Heart left ventricle (tissue), 16 donors: Measurements from ENCODE around the gene NPBWR2. TPM values are rescaled to one million over a fixed set of nuclear protein-coding genes. Genes with fewer than 3 reads are reported as not detected.

Source experiments
- ATAC-seq, 4 donors: fragments of 200-7000 bp; cut with Tn5 transposase; one replicate each; pipeline ENCODE4 v1.9.1; 2020 to 2022; ENCODE audit warnings: moderate library complexity in 4 of 4, mild to moderate bottlenecking in 3 of 4, moderate number of reproducible peaks in 1 of 4
- DNase-seq, 5 donors: peaks; one replicate each; pipeline ENCODE4 v3.0.0-alpha.2; 2020
- H3K27ac ChIP-seq, 12 donors: fragments of 200-600 bp; sonication (generic) in 4 of 12; one replicate each; pipeline versions ENCODE4 v1.5.0 to v1.8.0; 2016 to 2022; ENCODE audit warnings: mild to moderate bottlenecking in 2 of 12
- H3K27me3 ChIP-seq, 9 donors: fragments of 200-600 bp; sonication (generic) in 2 of 9; one replicate each; pipeline versions ENCODE4 v1.5.1 to v1.8.0; 2016 to 2022; ENCODE audit warnings: mild to moderate bottlenecking in 3 of 9
- H3K36me3 ChIP-seq, 9 donors: fragments of 200-600 bp; sonication (generic) in 2 of 9; one replicate each; pipeline versions ENCODE4 v1.5.0 to v1.8.0; 2018 to 2022; ENCODE audit warnings: mild to moderate bottlenecking in 2 of 9
- H3K4me1 ChIP-seq, 12 donors: fragments of 200-600 bp; sonication (generic) in 4 of 12; one replicate each; pipeline versions ENCODE4 v1.5.0 to v1.8.0; 2016 to 2022; ENCODE audit warnings: mild to moderate bottlenecking in 3 of 12
- H3K4me3 ChIP-seq, 12 donors: fragments of 200-600 bp; sonication (generic) in 4 of 12; one replicate each; pipeline versions ENCODE4 v1.5.0 to v1.8.0; 2017 to 2022; ENCODE audit warnings: mild to moderate bottlenecking in 9 of 12, moderate library complexity in 4 of 12
- H3K9me3 ChIP-seq, 12 donors: fragments of 200-600 bp; sonication (generic) in 4 of 12; one replicate each; pipeline versions ENCODE4 v1.5.0 to v1.8.0; 2016 to 2022; ENCODE audit warnings: mild to moderate bottlenecking in 1 of 12
- POLR2A ChIP-seq, 2 donors: fragments of 450-650 bp; IDR thresholded peaks; one replicate each; pipeline ENCODE4 v1.6.1; 2017; ENCODE audit warnings: antibody characterized with exemption in 2 of 2, mild to moderate bottlenecking in 2 of 2, moderate library complexity in 2 of 2
- WGBS, 4 donors: extraction: QIAGEN DNeasy Blood & Tissue Kit in 2 of 4; methylation state at CpG; one replicate each; pipeline versions ENCODE4 v1.1.5 to v1.1.7; 2013 to 2018; 5-methylcytosine and 5-hydroxymethylcytosine counted together
- intact Hi-C, 10 donors: fragments of 100-400 bp; cut with DNase I; formaldehyde crosslinking; loops; one replicate each; pipeline versions ENCODE4 v1.11.1 to v1.14.2; 2022
- long read RNA-seq, 3 donors: library from polyadenylated mRNA; unstranded; transcript quantifications; one replicate each; pipeline ENCODE4 v2.0.0, GENCODE V29; 2020 to 2021
- polyA plus RNA-seq, 2 donors: library from polyadenylated mRNA; stranded (reverse); fragments of 200-250 nt; gene quantifications; one replicate each; pipeline ENCODE4 v1.2.3, GENCODE V29; 2013
- total RNA-seq, 9 donors: library from RNA; depleted of rRNA in 2 of 9; stranded (reverse); fragments of >200 nt in 2 of 9; fragmentation: NEBNext Ultra II Directional in 3 of 9; extraction: Animal tissue kit (Norgen Biotek cat#: 25700) in 3 of 9; gene quantifications; one replicate each; pipeline versions ENCODE4 v1.1.0 to v1.2.4, GENCODE V29; 2016 to 2023
- TF ChIP-seq, protein P1 (sequence below), 12 donors: fragments of 200-600 bp; sonication (generic) in 4 of 12; IDR thresholded peaks; one replicate each; pipeline versions ENCODE4 v1.5.0 to v1.8.0; 2018 to 2022; ENCODE audit warnings: antibody characterized with exemption in 12 of 12, mild to moderate bottlenecking in 5 of 12
- donor health status: ischemic (EF 13 %, LVEDD 7.1; RV severe dilation, severe dysfunction).
- donor health status: healthy with polysubstance abuse.
- donor health status: DM: no; HTN: yes; CAD: no.
- donor health status: DM: no; HTN: no; CAD: no.
- donor health status: ischemic (EF 25% LVEDD 6.9; RV normal size, moderate dysfunction).
- donor health status: ischemic (EF 25% LVEDD 5.7; RV mildly dilated, moderate dysfunction).
- donor health status: healthy.
- donor health status: DM: yes; HTN: yes; CAD: no.
- donor health status: ischemic (EF 35%, LVEDD 5.7; RV mildly dilated, moderate dysfunction).
- donor health status: nonischemic (EF 11% LVEDD 7.7; RV severe dilation, severe dysfunction).
- donor health status: DM: yes; HTN: yes; CAD: no.
- donor health status: PGD.
- donor health status: ischemic (EF 29% LVEDD 5.4; RV normal size, mild dysfunction).
- donor health status: nonischemic (EF 23%, LVEDD 6.1; RV moderate dilation, normal function).

Gene NPBWR2, protein sequence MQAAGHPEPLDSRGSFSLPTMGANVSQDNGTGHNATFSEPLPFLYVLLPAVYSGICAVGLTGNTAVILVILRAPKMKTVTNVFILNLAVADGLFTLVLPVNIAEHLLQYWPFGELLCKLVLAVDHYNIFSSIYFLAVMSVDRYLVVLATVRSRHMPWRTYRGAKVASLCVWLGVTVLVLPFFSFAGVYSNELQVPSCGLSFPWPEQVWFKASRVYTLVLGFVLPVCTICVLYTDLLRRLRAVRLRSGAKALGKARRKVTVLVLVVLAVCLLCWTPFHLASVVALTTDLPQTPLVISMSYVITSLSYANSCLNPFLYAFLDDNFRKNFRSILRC
- total RNA-seq, result not detected
- not detected for polyA plus RNA-seq
- long read RNA-seq, donor 1, result 0 reads
- long read RNA-seq, donor 2, result 0 reads
- long read RNA-seq, donor 3, result 0 reads

DNA sequence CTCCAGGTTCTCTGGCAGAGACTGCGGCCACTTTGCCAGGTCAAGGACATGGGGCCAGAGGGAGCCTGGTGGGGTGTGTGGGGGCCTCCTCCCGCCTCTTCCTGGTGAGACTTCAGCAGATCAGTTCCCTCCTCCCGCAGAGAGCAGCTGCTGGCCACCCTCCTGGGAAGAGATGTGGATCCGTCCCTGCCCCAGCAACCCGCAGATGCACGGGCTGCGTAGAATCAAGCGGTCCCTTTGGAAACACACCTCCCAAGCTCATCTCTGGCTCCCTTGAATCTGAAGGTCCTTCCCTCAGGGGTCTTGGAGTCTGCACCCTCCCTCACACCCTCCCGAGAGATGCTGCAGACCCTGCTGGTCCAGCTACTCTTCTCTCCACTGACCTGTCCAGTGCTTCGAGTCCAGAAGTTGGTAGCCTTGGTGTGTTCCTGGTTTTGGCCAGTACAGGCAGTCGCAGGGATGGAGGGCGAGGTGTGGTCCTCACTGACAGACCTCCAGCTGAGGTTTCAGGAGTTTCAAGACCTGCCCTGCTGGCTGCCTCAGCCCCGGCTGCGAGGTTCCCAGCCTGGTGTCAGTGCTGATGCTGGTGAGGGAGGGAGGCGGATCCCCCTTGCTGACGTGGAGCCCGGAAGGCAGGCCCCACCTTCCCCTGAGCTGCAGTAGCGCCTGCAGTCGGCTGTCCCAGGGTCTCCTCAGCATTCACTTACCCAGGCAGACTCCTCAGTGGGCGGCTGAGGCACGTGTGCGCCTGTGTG lies at the start of gene NPBWR2:
NPBWR2 (minus strand) TSS at position 585 of the 755 bp plus-strand sequence. CDS start 734 bp downstream, outside the sequence.
- 49 to 61% (median 55%) methylated on average over 12 to 22 of the region's 22 CpGs for WGBS, 4 donors
- H3K4me3 ChIP-seq, result no peak within 1 kb of the TSS
- intact Hi-C loops, result no loop called here
- DNase-seq (peak in 3 of 5 donors; percentile 3 to 13 (median 9)), ATAC-seq (no peak)
- peaks cover 7 to 32% (median 11%) of the 10 kb centered on the region in 9 donors for H3K27me3 ChIP-seq
- H3K9me3 ChIP-seq, result no peaks in the 10 kb centered on the region
- no peaks in the 10 kb centered on the region for H3K36me3 ChIP-seq
- H3K4me1 ChIP-seq, result peaks cover 0 to 8% (median 4%) of the 10 kb centered on the region in 12 donors
- TF ChIP-seq, protein P1, sequence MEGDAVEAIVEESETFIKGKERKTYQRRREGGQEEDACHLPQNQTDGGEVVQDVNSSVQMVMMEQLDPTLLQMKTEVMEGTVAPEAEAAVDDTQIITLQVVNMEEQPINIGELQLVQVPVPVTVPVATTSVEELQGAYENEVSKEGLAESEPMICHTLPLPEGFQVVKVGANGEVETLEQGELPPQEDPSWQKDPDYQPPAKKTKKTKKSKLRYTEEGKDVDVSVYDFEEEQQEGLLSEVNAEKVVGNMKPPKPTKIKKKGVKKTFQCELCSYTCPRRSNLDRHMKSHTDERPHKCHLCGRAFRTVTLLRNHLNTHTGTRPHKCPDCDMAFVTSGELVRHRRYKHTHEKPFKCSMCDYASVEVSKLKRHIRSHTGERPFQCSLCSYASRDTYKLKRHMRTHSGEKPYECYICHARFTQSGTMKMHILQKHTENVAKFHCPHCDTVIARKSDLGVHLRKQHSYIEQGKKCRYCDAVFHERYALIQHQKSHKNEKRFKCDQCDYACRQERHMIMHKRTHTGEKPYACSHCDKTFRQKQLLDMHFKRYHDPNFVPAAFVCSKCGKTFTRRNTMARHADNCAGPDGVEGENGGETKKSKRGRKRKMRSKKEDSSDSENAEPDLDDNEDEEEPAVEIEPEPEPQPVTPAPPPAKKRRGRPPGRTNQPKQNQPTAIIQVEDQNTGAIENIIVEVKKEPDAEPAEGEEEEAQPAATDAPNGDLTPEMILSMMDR (IDR thresholded peaks at IDR 0.05), result no peak
- no peak for TF ChIP-seq POLR2A (IDR thresholded peaks at IDR 0.05)
- no peak within 1 kb of the TSS for H3K27ac ChIP-seq

DNA sequence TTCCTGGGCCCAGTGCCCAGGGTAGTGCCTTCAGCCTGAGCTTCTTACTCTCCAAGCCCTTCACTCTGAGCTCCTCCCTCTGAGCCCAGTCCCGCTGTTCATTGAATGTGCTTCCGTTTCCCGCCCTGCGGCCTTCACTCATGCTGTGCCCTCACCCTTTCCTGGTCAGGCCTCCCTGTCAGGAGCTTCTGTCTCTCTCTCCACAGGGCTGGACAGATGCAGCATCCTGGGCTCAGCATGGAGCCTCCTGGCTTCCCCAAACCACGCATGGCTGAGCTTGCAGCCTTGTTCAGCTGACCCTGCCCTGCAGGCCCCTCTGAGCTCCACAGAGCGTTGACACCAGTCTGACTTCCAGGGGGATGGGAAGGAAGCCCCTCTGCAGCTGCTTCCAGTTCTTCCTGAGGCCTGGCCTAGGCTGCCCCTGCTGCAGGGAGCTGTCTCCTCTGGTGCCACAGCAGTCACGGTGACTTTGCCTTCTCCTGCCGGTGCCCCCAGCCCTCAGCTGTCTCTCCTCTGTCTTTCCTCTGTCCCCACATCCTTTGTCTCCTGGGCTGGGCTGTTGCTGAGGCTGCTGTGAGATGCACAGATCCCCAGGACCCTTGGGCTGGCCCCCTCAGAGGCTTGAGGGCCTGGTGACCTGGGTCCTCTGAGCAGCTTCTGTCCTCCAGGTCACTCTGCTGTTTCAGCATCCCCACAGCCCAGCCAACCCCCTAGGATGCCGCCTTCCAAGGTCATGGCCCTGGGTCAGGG lies 48.9 kb upstream of the NPBWR2 start:
- Histone ChIP-seq H3K27me3 (peaks cover 4 to 62% (median 27%) of the 10 kb centered on the region in 9 donors), H3K9me3 (no peaks in the 10 kb centered on the region), H3K36me3 (no peaks in the 10 kb centered on the region), H3K4me1 (no peaks in the 10 kb centered on the region), H3K27ac (no peak overlapping the region), H3K4me3 (no peak overlapping the region)
- ATAC-seq (no peak), DNase-seq (no peak)
- TF ChIP-seq POLR2A (IDR thresholded peaks at IDR 0.05), result no peak
- TF ChIP-seq, protein P1 (IDR thresholded peaks at IDR 0.05), result no peak
- WGBS, 4 donors, result 49 to 56% (median 51%) methylated on average over 9 of the region's 9 CpGs
- intact Hi-C loops, result no loop called here

DNA sequence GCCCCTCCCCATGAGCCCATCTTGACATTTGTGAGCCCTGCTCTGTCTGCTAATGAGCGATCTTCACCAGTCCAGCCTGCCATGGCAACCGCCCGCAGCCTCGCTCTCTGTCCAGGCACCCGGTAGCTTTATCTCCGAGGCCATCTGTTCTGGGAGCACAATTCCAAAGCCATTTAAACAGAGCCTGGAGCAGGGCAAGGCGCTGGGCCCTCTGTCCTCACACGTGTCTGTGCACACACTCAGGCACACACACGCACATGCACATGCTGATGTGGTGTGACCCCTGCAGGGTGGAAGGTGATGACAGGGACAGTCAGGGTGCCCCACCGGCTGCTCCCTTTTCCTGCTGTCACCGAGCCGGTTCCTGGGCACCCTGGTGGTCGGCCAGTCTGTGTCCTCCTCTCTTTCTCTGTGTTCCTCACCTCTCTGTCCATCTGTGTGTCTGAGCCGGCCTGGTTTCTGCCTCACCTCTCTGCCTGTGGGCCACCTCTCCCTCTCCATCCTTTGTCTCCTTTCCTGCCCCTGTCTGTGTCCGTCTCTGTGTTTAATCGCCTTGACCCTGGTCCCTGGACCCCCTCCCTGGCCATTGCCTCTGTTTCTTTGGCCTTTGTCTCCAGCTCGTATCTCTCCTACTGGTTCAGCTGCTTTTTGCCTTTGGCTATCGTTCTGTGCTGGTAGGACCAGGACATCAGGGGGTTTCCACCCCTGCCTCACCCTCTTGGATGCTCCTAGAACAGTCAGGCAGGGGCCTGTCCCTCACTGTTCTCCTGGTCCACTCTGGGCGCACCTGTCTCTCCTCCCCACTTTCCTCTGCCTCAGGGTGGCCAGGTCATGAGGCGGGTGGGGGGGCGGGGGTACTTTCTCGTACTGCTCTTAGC lies 48.1 kb upstream of the NPBWR2 start:
- Histone ChIP-seq H3K4me1 (no peaks in the 10 kb centered on the region), H3K9me3 (no peaks in the 10 kb centered on the region), H3K27ac (no peak overlapping the region), H3K36me3 (no peaks in the 10 kb centered on the region), H3K27me3 (peaks cover 4 to 53% (median 24%) of the 10 kb centered on the region in 9 donors), H3K4me3 (no peak overlapping the region)
- WGBS, 4 donors, result 69 to 74% (median 70%) methylated on average over 18 to 22 of the region's 22 CpGs
- TF ChIP-seq POLR2A (IDR thresholded peaks at IDR 0.05), result no peak
- TF ChIP-seq, protein P1 (IDR thresholded peaks at IDR 0.05), result no peak
- ATAC-seq (no peak), DNase-seq (peak in 1 of 5 donors; percentile 53)
- intact Hi-C loops, result no loop called here
